HepG2 (cell line): ENCODE results near the gene KHNYN. TPM values are rescaled to one million over a fixed set of nuclear protein-coding genes. Genes with fewer than 3 reads are reported as not detected.

Experiments used
- CAMTA2 ChIP-seq: sonication (generic); formaldehyde crosslinking; IDR thresholded peaks from 2 replicates; pipeline ENCODE4 v1.4.0; 2020; ENCODE audit warnings: mild to moderate bottlenecking, missing genetic modification reagents, borderline replicate concordance
- CCDC6 ChIP-seq: sonication (generic); formaldehyde crosslinking; IDR thresholded peaks from 2 replicates; pipeline ENCODE4 v1.8.1; 2022; ENCODE audit warnings: mild to moderate bottlenecking, missing genetic modification reagents, moderate library complexity
- CREB1 ChIP-seq, 2 experiments: fragments of 450-650 bp in 1 of 2; IDR thresholded peaks; 2 replicates each; pipeline ENCODE4 v1.6.1; 2016 to 2017; ENCODE audit warnings: control low read depth in 1 of 2, mild to moderate bottlenecking in 1 of 2, missing compliant biosample characterization in 1 of 2, missing genetic modification characterization in 1 of 2
- GABPA ChIP-seq, 2 experiments: IDR thresholded peaks; 2 replicates each; pipeline ENCODE4 v1.6.1; 2011 to 2016; ENCODE audit warnings: low read depth in 2 of 2, low read length in 1 of 2, missing biosample characterization in 1 of 2, missing genetic modification characterization in 1 of 2
- KLF12 ChIP-seq: sonication (generic); formaldehyde crosslinking; IDR thresholded peaks from 2 replicates; pipeline ENCODE4 v1.4.0; 2020; ENCODE audit warnings: missing genetic modification reagents, borderline replicate concordance
- MEIS1 ChIP-seq: sonication (generic); formaldehyde crosslinking; IDR thresholded peaks from 2 replicates; pipeline ENCODE4 v1.9.0; 2021; ENCODE audit warnings: mild to moderate bottlenecking, missing genetic modification reagents, moderate library complexity, borderline replicate concordance
- MLX ChIP-seq: IDR thresholded peaks from 2 replicates; pipeline ENCODE4 v1.6.1; 2016
- MYNN ChIP-seq: sonication (generic); formaldehyde crosslinking; IDR thresholded peaks from 2 replicates; pipeline ENCODE4 v1.4.0; 2020; ENCODE audit warnings: mild to moderate bottlenecking, low read depth, missing genetic modification reagents
- PRMT3 ChIP-seq: sonication (generic); formaldehyde crosslinking; IDR thresholded peaks from 2 replicates; pipeline ENCODE4 v1.8.1; 2022; ENCODE audit warnings: low read depth, mild to moderate bottlenecking, moderate library complexity, missing genetic modification reagents, borderline replicate concordance
- SIX1 ChIP-seq: sonication (generic); formaldehyde crosslinking; IDR thresholded peaks from 2 replicates; pipeline ENCODE4 v1.4.0; 2020; ENCODE audit warnings: missing genetic modification reagents, borderline replicate concordance
- YEATS2 ChIP-seq: sonication (generic); formaldehyde crosslinking; IDR thresholded peaks from 2 replicates; pipeline ENCODE4 v1.4.0; 2020; ENCODE audit warnings: missing genetic modification reagents, borderline replicate concordance
- ZFP37 ChIP-seq: sonication (generic); formaldehyde crosslinking; IDR thresholded peaks from 2 replicates; pipeline ENCODE4 v1.4.0; 2020; ENCODE audit warnings: missing genetic modification reagents, borderline replicate concordance
- ZNF232 ChIP-seq: sonication (generic); formaldehyde crosslinking; IDR thresholded peaks from 2 replicates; pipeline ENCODE4 v1.4.0; 2020; ENCODE audit warnings: missing genetic modification reagents, borderline replicate concordance
- ZNF674 ChIP-seq: sonication (generic); formaldehyde crosslinking; IDR thresholded peaks from 2 replicates; pipeline ENCODE4 v1.5.0; 2020; ENCODE audit warnings: low read depth, mild to moderate bottlenecking, missing genetic modification reagents
- polyA plus RNA-seq, 8 experiments: library from polyadenylated mRNA; depleted of rRNA in 3 of 8; stranded (reverse) in 7 of 8; unstranded in 1 of 8; fragments of >200 nt; fragmentation: Illumina TruSeq in 4 of 8; extraction: Trizol in 4 of 8; gene quantifications; 2 replicates each; pipeline versions ENCODE4 v1.2.1 to v1.2.3, GENCODE V29; 2011 to 2016; ENCODE audit warnings: low read depth in 4 of 8, missing spikeins in 1 of 8, mixed read lengths in 1 of 8; ENCODE audit not compliant: insufficient read depth in 1 of 8
- total RNA-seq, 5 experiments: library from RNA; depleted of rRNA; stranded (reverse); fragments of >200 nt; fragmentation: Illumina TruSeq; extraction: Trizol; gene quantifications; 2 replicates each; pipeline ENCODE4 v1.2.3, GENCODE V29; 2016; ENCODE audit warnings: low read depth in 1 of 5
- TF ChIP-seq, protein P1 (sequence below), 2 experiments: fragments of 450-650 bp in 1 of 2; sonication (generic) in 1 of 2; formaldehyde crosslinking; IDR thresholded peaks; 2 replicates each; pipeline versions ENCODE4 v1.5.0 to v1.8.0; 2020 to 2022; ENCODE audit warnings: mild to moderate bottlenecking in 1 of 2, missing genetic modification reagents in 1 of 2
- TF ChIP-seq, protein P2 (sequence below): sonication (generic); formaldehyde crosslinking; IDR thresholded peaks from 2 replicates; pipeline ENCODE4 v1.4.0; 2020; ENCODE audit warnings: missing genetic modification reagents, mild to moderate bottlenecking, borderline replicate concordance
- TF ChIP-seq, protein P3 (sequence below), 2 experiments: IDR thresholded peaks; 2 replicates each; pipeline ENCODE4 v1.6.1; 2011 to 2012; ENCODE audit warnings: low read length in 2 of 2, borderline replicate concordance in 1 of 2, low read depth in 1 of 2, mild to moderate bottlenecking in 1 of 2, moderate library complexity in 1 of 2

Gene KHNYN
- total and polyA plus RNA-seq, 2 of the 13 experiments (the other 11 are each of a cell fraction or from before 2014, with no cell fraction given) = 52.8 to 75.7 TPM

DNA sequence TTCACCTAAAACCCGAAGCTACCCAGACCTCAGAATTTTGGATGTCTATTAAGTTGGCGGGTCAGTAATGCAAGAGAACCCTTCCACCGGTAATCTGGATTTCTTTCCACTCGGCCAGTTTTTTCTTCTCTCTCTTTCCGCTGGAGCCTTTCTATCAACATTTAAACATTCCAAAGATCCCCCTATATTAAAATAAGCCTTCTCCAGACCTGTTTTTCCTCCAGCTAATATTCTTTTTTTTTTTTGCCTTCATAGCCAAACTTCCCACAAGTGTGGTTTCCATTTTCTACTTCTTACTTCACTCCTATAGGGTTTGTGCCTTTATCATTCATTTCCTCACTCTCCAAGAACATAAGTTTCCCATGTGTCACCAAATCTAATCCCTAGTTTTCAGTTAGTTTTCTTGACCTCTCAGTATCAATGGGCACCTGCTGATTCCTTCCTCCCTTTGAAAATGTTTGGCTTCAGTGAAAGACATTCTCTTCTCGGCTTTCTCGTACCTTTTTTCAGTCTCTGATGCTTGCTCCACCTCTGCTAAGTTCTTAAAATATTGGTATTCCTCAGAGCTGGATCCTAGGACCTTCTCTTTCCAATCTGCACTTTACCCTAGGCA lies 13.4 kb downstream of the KHNYN start (continued):
- TF ChIP-seq, protein P1, sequence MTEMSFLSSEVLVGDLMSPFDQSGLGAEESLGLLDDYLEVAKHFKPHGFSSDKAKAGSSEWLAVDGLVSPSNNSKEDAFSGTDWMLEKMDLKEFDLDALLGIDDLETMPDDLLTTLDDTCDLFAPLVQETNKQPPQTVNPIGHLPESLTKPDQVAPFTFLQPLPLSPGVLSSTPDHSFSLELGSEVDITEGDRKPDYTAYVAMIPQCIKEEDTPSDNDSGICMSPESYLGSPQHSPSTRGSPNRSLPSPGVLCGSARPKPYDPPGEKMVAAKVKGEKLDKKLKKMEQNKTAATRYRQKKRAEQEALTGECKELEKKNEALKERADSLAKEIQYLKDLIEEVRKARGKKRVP (CRISPR knock-in tag; IDR thresholded peaks at IDR 0.05) = peak in 1 of 2 experiments; percentile 57; a peak in 1 of 4 replicates
- TF ChIP-seq CCDC6 (CRISPR knock-in tag) (no peak), KLF12 (CRISPR knock-in tag) (peak; percentile 67; the same call in 1 of the 2 replicates), MEIS1 (CRISPR knock-in tag) (no peak), SIX1 (CRISPR knock-in tag) (no peak), CAMTA2 (CRISPR knock-in tag) (no peak), ZNF674 (CRISPR knock-in tag) (no peak; the same call in 1 of the 2 replicates), MYNN (CRISPR knock-in tag) (no peak), GABPA (IDR thresholded peaks at IDR 0.05; ENCODE audit: low read depth, low read length) (no peak), GABPA (CRISPR knock-in tag; IDR thresholded peaks at IDR 0.05; ENCODE audit: low read depth) (no peak), CREB1 (IDR thresholded peaks at IDR 0.05) (no peak), CREB1 (CRISPR knock-in tag; IDR thresholded peaks at IDR 0.05) (no peak), ZNF232 (CRISPR knock-in tag) (no peak; the same call in 1 of the 2 replicates), YEATS2 (CRISPR knock-in tag) (no peak), ZFP37 (CRISPR knock-in tag) (no peak), MLX (CRISPR knock-in tag) (no peak), PRMT3 (no peak)
- TF ChIP-seq, protein P2, sequence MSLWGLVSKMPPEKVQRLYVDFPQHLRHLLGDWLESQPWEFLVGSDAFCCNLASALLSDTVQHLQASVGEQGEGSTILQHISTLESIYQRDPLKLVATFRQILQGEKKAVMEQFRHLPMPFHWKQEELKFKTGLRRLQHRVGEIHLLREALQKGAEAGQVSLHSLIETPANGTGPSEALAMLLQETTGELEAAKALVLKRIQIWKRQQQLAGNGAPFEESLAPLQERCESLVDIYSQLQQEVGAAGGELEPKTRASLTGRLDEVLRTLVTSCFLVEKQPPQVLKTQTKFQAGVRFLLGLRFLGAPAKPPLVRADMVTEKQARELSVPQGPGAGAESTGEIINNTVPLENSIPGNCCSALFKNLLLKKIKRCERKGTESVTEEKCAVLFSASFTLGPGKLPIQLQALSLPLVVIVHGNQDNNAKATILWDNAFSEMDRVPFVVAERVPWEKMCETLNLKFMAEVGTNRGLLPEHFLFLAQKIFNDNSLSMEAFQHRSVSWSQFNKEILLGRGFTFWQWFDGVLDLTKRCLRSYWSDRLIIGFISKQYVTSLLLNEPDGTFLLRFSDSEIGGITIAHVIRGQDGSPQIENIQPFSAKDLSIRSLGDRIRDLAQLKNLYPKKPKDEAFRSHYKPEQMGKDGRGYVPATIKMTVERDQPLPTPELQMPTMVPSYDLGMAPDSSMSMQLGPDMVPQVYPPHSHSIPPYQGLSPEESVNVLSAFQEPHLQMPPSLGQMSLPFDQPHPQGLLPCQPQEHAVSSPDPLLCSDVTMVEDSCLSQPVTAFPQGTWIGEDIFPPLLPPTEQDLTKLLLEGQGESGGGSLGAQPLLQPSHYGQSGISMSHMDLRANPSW (CRISPR knock-in tag) = no peak
- TF ChIP-seq, protein P3, sequence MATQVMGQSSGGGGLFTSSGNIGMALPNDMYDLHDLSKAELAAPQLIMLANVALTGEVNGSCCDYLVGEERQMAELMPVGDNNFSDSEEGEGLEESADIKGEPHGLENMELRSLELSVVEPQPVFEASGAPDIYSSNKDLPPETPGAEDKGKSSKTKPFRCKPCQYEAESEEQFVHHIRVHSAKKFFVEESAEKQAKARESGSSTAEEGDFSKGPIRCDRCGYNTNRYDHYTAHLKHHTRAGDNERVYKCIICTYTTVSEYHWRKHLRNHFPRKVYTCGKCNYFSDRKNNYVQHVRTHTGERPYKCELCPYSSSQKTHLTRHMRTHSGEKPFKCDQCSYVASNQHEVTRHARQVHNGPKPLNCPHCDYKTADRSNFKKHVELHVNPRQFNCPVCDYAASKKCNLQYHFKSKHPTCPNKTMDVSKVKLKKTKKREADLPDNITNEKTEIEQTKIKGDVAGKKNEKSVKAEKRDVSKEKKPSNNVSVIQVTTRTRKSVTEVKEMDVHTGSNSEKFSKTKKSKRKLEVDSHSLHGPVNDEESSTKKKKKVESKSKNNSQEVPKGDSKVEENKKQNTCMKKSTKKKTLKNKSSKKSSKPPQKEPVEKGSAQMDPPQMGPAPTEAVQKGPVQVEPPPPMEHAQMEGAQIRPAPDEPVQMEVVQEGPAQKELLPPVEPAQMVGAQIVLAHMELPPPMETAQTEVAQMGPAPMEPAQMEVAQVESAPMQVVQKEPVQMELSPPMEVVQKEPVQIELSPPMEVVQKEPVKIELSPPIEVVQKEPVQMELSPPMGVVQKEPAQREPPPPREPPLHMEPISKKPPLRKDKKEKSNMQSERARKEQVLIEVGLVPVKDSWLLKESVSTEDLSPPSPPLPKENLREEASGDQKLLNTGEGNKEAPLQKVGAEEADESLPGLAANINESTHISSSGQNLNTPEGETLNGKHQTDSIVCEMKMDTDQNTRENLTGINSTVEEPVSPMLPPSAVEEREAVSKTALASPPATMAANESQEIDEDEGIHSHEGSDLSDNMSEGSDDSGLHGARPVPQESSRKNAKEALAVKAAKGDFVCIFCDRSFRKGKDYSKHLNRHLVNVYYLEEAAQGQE (IDR thresholded peaks at IDR 0.05; ENCODE audit: borderline replicate concordance in 1 of 2, low read depth in 1 of 2, low read length in 2 of 2) = peak in 1 of 2 experiments; percentile 68; a peak in 1 of 4 replicates
